ENCODE data around the gene CPNE4. TPM values are rescaled to one million over a fixed set of nuclear protein-coding genes. Genes with fewer than 3 reads are reported as not detected.

The CPNE4 gene
- total RNA-seq, 1 donor from 2014 or later = 0.41 TPM

DNA sequence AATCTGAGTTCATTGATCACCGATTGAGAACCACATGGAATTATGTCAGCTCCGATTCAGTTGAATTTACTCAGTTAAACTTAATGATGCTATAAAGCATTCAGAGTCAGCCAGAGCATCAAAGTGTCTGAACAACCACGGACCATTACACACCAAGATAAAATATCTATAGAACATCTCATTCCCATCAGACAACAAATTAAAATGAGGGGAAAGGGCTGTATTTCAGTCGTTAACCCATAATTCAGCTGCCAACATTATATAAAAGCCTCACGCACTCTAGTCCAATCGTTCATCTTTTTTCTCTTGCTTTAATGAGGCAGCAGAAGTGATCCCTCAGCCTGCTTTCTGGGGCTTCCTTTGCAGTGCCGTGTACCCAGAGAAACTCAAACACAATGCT is 11.9 kb downstream of the CPNE4 start:
- H3K36me3 Mint-ChIP-seq (ENCODE audit: low read depth, unreplicated experiment) = no peaks in the 10 kb centered on the region
- H3K9me3 Mint-ChIP-seq (ENCODE audit: unreplicated experiment) = no peaks in the 10 kb centered on the region
- no peak overlapping the region for H3K4me3 Mint-ChIP-seq (ENCODE audit: unreplicated experiment)
- DNase-seq (ENCODE audit: low spot score) = no peak
- H3K4me1 Mint-ChIP-seq (ENCODE audit: unreplicated experiment) = no peaks in the 10 kb centered on the region
- no peak overlapping the region for H3K27ac Mint-ChIP-seq (ENCODE audit: unreplicated experiment)
- TF ChIP-seq, protein P1, sequence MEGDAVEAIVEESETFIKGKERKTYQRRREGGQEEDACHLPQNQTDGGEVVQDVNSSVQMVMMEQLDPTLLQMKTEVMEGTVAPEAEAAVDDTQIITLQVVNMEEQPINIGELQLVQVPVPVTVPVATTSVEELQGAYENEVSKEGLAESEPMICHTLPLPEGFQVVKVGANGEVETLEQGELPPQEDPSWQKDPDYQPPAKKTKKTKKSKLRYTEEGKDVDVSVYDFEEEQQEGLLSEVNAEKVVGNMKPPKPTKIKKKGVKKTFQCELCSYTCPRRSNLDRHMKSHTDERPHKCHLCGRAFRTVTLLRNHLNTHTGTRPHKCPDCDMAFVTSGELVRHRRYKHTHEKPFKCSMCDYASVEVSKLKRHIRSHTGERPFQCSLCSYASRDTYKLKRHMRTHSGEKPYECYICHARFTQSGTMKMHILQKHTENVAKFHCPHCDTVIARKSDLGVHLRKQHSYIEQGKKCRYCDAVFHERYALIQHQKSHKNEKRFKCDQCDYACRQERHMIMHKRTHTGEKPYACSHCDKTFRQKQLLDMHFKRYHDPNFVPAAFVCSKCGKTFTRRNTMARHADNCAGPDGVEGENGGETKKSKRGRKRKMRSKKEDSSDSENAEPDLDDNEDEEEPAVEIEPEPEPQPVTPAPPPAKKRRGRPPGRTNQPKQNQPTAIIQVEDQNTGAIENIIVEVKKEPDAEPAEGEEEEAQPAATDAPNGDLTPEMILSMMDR (IDR thresholded peaks at IDR 0.05; ENCODE audit: unreplicated experiment) = no peak
- H3K27me3 Mint-ChIP-seq (ENCODE audit: unreplicated experiment) = no peaks in the 10 kb centered on the region

DNA sequence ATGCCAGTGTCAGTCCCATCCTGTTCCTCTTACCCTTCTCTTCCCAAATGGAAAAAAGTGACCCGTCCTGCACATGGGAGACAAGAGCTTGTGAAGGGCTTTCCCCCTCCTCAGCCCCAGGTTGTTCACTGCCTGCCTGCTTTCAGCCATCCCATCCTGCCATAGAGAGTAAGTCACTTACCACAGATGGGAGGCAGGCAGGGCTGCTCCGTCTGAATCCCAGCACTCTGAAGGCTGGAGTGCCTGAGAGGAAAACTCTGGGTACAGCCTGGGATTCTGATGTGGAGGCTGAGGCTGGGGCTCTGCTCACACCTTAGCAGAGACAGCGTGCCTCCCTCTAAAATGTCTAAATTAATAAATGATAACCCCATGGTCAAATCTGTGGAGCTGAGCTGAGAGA is 14.8 kb downstream of the CPNE4 start:
- Mint-ChIP-seq H3K4me3 (ENCODE audit: unreplicated experiment) (no peak overlapping the region), H3K27me3 (ENCODE audit: unreplicated experiment) (no peaks in the 10 kb centered on the region)

DNA sequence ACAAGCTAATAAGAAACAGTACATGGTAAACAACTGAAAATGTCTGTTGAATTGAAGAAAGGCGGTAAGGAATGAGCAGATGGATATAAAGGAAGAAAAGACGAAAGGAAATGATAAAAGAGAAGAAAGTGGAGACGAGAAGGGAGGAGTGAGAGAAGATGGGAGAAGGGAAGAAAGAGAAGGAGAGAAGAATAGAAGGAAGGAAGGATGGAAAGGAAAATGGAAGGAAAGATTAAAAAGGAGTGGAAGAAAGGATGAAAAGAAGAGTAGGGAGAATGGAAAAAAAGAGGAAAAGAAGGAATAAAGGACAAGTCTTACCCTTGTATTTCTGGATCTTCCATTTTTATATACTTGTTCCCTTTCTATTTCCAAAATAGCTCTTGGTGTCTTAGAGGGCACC is 17.7 kb downstream of the CPNE4 start:
- TF ChIP-seq, protein P1 (IDR thresholded peaks at IDR 0.05; ENCODE audit: unreplicated experiment) = no peak
- Mint-ChIP-seq H3K36me3 (ENCODE audit: low read depth, unreplicated experiment) (no peaks in the 10 kb centered on the region), H3K4me1 (ENCODE audit: unreplicated experiment) (no peaks in the 10 kb centered on the region), H3K27ac (ENCODE audit: unreplicated experiment) (no peak overlapping the region), H3K9me3 (ENCODE audit: unreplicated experiment) (no peaks in the 10 kb centered on the region), H3K27me3 (ENCODE audit: unreplicated experiment) (no peaks in the 10 kb centered on the region), H3K4me3 (ENCODE audit: unreplicated experiment) (no peak overlapping the region)
- DNase-seq (ENCODE audit: low spot score) = no peak

More for the DNA sequence above, 14.8 kb downstream of the CPNE4 start:
- Mint-ChIP-seq H3K27ac (ENCODE audit: unreplicated experiment) (no peak overlapping the region), H3K9me3 (ENCODE audit: unreplicated experiment) (no peaks in the 10 kb centered on the region), H3K36me3 (ENCODE audit: low read depth, unreplicated experiment) (no peaks in the 10 kb centered on the region), H3K4me1 (ENCODE audit: unreplicated experiment) (no peaks in the 10 kb centered on the region)
- TF ChIP-seq, protein P1 (IDR thresholded peaks at IDR 0.05; ENCODE audit: unreplicated experiment) = no peak
- no peak for DNase-seq (ENCODE audit: low spot score)

DNA sequence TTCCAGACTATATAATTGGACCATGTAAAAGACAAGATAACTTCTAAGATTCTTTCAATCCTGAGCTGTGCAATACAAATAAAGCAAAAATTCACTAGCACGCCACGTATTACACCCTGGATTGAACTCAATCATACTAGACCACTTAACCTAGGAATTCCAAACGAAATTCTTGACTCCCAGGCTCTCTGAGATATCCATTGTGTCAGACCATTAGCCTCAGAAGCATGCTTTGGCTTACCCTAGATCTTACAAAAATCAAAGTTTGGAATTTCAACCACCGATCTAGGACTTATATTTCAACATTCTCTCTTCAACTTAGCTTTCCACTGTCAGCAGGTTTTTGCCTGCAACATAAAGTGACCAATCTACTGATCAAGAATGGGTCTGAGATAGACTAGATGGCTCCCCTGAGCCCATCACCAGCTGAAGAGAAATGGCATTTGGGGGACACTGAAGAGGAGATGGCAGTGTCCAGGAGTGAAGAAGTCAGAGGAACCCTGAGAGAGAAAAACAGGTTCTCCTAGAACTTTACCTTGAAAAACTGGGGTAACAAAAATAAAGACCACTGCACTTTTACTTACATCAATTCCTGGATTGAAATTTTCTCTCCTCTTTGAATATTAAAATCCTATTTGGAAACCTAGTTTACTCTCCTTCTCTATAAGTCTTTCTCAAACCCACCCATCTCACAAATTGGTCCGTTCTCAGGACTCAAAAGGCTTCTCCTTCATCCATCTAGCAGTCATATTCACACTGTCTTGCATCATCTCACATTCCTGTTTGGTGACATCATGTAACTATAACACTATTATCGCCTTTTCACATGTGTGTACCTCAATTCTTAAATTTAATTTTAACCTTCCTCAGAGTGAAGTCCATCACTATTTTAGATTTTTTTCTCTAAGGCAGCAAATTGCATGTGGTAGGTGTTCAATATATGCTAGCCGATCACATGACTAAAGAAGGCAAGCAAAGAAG is 18.5 kb downstream of the CPNE4 start:
- TF ChIP-seq, protein P1 (IDR thresholded peaks at IDR 0.05; ENCODE audit: unreplicated experiment) = no peak
- DNase-seq (ENCODE audit: low spot score) = no peak
- Mint-ChIP-seq H3K9me3 (ENCODE audit: unreplicated experiment) (no peaks in the 10 kb centered on the region), H3K4me1 (ENCODE audit: unreplicated experiment) (no peaks in the 10 kb centered on the region), H3K27ac (ENCODE audit: unreplicated experiment) (no peak overlapping the region), H3K27me3 (ENCODE audit: unreplicated experiment) (peaks cover 2% of the 10 kb centered on the region), H3K36me3 (ENCODE audit: low read depth, unreplicated experiment) (no peaks in the 10 kb centered on the region), H3K4me3 (ENCODE audit: unreplicated experiment) (no peak overlapping the region)

DNA sequence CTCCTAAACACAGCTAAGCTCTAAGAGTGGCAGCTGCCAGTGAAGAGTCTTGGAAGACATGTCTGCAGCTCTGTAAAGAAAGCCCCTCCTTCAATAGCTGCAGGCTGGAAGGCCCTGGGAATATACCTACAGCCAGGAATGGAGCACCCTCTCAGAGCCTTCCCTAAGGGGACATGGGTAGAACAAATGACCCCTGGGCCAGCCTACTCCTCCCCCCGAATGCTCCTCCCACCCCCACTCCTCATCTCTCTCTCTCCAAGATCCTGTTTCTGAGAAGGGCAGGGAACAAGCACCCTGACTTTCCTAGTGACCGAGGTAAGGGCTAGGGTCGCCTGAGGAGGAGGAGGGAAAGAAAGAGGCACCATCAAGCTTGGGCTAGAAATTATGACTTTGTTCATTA is 20.7 kb downstream of the CPNE4 start:
- H3K9me3 Mint-ChIP-seq (ENCODE audit: unreplicated experiment) = no peaks in the 10 kb centered on the region
- TF ChIP-seq, protein P1 (IDR thresholded peaks at IDR 0.05; ENCODE audit: unreplicated experiment) = no peak
- H3K4me3 Mint-ChIP-seq (ENCODE audit: unreplicated experiment) = no peak overlapping the region
- no peaks in the 10 kb centered on the region for H3K4me1 Mint-ChIP-seq (ENCODE audit: unreplicated experiment)
- peaks cover 2% of the 10 kb centered on the region for H3K27me3 Mint-ChIP-seq (ENCODE audit: unreplicated experiment)
- H3K36me3 Mint-ChIP-seq (ENCODE audit: low read depth, unreplicated experiment) = no peaks in the 10 kb centered on the region
- no peak overlapping the region for H3K27ac Mint-ChIP-seq (ENCODE audit: unreplicated experiment)
- DNase-seq (ENCODE audit: low spot score) = no peak

Measured in endothelial cell (in vitro differentiated cells).